Esophagus muscularis mucosa (tissue), 4 donors: Measurements from ENCODE around the gene ANTXRL.

Experiments
- EP300 ChIP-seq: sonication (generic); formaldehyde crosslinking; IDR thresholded peaks from one replicate; pipeline ENCODE4 v1.6.1; 2017; ENCODE audit warnings: antibody characterized with exemption
- POLR2A ChIP-seq: fragments of 450-650 bp; IDR thresholded peaks from one replicate; pipeline ENCODE4 v1.6.1; 2017; ENCODE audit warnings: antibody characterized with exemption, moderate library complexity, mild to moderate bottlenecking, low read depth
- POLR2AphosphoS5 ChIP-seq, 2 donors: sonication (generic); formaldehyde crosslinking; IDR thresholded peaks; one replicate each; pipeline ENCODE4 v1.6.1; 2017; ENCODE audit warnings: antibody characterized with exemption in 2 of 2
- TF ChIP-seq, protein P1 (sequence below), 3 experiments: fragments of 200-600 bp in 2 of 3; fragments of 450-650 bp in 1 of 3; sonication (generic) in 2 of 3; IDR thresholded peaks; one replicate each; pipeline ENCODE4 v1.5.1; 2017 to 2019; ENCODE audit warnings: antibody characterized with exemption in 3 of 3, mild to moderate bottlenecking in 2 of 3, moderate library complexity in 1 of 3

DNA sequence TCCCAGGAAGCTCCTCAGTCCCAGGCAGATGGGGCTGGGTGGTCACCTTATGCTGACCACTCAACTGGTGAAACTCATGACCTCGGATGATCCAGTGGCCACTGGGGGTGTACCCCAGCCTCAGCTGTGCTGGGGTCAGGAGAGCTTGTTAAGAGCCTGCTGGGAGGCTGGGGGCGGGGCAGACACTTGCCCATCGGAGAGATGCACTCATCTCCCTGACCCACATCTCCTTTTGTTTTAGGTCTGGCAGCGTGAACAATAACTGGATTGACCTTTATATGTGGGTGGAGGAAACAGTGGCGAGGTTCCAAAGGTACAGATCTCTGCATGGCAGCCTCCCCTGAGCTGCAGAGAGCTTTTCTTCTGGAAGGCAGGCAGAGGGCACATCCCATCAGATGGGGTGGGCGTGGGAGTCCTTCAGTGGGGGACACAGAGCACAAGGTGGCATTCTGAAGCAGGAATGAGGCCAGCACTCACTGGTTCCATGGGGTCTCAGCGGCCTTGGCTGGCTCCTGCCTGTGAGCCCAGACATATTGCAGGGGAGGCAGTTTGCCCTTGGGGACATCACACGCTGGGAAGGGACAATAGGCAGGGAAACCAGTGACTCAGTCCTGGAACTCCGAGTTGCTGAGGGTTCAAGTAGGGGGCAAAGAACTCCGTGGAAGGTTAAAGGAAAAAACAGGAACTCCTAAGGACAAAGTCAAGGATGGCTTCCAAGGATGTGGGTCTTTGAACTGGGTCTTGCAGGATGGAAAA is 5.2 kb downstream of the ANTXRL start:
- TF ChIP-seq EP300 = no peak
- no peak for TF ChIP-seq POLR2A
- TF ChIP-seq, protein P1, sequence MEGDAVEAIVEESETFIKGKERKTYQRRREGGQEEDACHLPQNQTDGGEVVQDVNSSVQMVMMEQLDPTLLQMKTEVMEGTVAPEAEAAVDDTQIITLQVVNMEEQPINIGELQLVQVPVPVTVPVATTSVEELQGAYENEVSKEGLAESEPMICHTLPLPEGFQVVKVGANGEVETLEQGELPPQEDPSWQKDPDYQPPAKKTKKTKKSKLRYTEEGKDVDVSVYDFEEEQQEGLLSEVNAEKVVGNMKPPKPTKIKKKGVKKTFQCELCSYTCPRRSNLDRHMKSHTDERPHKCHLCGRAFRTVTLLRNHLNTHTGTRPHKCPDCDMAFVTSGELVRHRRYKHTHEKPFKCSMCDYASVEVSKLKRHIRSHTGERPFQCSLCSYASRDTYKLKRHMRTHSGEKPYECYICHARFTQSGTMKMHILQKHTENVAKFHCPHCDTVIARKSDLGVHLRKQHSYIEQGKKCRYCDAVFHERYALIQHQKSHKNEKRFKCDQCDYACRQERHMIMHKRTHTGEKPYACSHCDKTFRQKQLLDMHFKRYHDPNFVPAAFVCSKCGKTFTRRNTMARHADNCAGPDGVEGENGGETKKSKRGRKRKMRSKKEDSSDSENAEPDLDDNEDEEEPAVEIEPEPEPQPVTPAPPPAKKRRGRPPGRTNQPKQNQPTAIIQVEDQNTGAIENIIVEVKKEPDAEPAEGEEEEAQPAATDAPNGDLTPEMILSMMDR (IDR thresholded peaks at IDR 0.05) = no peak
- TF ChIP-seq POLR2AphosphoS5 (IDR thresholded peaks at IDR 0.05) = no peak
